PFSK-1 (cell line): ENCODE data around the gene MARS2.

Source experiments
- FOXP2 ChIP-seq: optimal IDR thresholded peaks from 2 replicates; pipeline ENCODE3; 2011; ENCODE audit warnings: borderline replicate concordance, control low read depth, inconsistent platforms; ENCODE audit not compliant: insufficient read depth; ENCODE audit errors: extremely low read length, extremely low read depth
- POLR2AphosphoS5 ChIP-seq: IDR thresholded peaks from 2 replicates; pipeline ENCODE4 v1.6.1; 2012; ENCODE audit warnings: low read depth, mild to moderate bottlenecking, control low read depth, low read length, moderate library complexity
- SIN3A ChIP-seq: IDR thresholded peaks from 2 replicates; pipeline ENCODE4 v1.6.1; 2012; ENCODE audit warnings: mild to moderate bottlenecking, low read length, moderate library complexity, borderline replicate concordance; ENCODE audit not compliant: insufficient read depth
- TAF1 ChIP-seq: IDR thresholded peaks from 2 replicates; pipeline ENCODE4 v1.6.1; 2012; ENCODE audit warnings: low read length, control low read depth, borderline replicate concordance; ENCODE audit not compliant: insufficient read depth
- TF ChIP-seq, protein P1 (sequence below), 2 experiments: IDR thresholded peaks; 2 replicates each; pipeline versions ENCODE4 v1.6.1 to v1.8.0; 2011 to 2012; ENCODE audit warnings: low read depth in 2 of 2, low read length in 2 of 2, control low read depth in 1 of 2, inconsistent platforms in 1 of 2, mild to moderate bottlenecking in 1 of 2, moderate library complexity in 1 of 2; ENCODE audit not compliant: insufficient read depth in 1 of 2

The MARS2 gene

DNA sequence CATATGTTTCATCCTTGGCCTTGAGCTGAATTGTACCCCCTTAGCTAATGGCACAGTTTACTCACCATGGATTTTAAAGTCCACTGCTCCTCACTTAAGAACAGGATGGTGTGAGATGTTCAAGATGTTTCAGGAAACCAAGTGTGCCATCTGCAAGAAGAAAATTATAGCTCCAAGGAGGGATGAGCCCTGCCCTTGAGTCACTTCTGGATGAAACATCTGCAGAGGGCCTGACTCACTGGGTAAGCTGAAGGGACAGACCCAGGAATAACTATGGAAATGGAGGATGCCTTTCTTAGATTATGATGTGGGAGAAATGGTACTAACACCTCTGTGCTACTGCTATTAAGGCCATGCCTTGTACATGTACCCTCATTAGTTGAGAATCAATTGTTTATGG lies 6.4 kb downstream of the MARS2 start:
- TF ChIP-seq POLR2AphosphoS5 (no peak), TAF1 (no peak), SIN3A (no peak), FOXP2 (no peak)
- TF ChIP-seq, protein P1, sequence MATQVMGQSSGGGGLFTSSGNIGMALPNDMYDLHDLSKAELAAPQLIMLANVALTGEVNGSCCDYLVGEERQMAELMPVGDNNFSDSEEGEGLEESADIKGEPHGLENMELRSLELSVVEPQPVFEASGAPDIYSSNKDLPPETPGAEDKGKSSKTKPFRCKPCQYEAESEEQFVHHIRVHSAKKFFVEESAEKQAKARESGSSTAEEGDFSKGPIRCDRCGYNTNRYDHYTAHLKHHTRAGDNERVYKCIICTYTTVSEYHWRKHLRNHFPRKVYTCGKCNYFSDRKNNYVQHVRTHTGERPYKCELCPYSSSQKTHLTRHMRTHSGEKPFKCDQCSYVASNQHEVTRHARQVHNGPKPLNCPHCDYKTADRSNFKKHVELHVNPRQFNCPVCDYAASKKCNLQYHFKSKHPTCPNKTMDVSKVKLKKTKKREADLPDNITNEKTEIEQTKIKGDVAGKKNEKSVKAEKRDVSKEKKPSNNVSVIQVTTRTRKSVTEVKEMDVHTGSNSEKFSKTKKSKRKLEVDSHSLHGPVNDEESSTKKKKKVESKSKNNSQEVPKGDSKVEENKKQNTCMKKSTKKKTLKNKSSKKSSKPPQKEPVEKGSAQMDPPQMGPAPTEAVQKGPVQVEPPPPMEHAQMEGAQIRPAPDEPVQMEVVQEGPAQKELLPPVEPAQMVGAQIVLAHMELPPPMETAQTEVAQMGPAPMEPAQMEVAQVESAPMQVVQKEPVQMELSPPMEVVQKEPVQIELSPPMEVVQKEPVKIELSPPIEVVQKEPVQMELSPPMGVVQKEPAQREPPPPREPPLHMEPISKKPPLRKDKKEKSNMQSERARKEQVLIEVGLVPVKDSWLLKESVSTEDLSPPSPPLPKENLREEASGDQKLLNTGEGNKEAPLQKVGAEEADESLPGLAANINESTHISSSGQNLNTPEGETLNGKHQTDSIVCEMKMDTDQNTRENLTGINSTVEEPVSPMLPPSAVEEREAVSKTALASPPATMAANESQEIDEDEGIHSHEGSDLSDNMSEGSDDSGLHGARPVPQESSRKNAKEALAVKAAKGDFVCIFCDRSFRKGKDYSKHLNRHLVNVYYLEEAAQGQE (IDR thresholded peaks at IDR 0.05; ENCODE audit: insufficient read depth in 1 of 2, low read depth in 2 of 2, low read length in 2 of 2) = no peak

DNA sequence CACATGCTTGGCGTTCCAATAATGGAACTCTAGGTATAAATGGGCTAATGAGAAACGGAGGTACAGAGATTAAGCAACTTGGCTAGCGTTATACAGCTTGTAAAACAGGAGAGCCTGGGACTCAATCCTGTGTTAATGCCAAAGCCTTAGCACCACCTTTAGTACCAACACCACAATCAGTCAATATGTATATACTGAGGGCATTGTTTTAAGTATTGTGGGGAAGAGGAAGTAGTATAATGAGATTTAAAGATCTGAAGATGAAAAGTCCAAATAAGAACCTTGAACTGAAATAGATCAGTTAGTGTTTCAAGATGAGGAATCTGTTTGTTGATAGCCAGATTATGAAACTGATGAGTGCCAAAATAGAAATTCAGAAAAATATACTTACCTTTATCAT lies 8.1 kb downstream of the MARS2 start:
- no peak for TF ChIP-seq POLR2AphosphoS5
- no peak for TF ChIP-seq TAF1
- TF ChIP-seq, protein P1 (IDR thresholded peaks at IDR 0.05; ENCODE audit: insufficient read depth in 1 of 2, low read depth in 2 of 2, low read length in 2 of 2) = no peak
- TF ChIP-seq FOXP2 = no peak
- TF ChIP-seq SIN3A = no peak

DNA sequence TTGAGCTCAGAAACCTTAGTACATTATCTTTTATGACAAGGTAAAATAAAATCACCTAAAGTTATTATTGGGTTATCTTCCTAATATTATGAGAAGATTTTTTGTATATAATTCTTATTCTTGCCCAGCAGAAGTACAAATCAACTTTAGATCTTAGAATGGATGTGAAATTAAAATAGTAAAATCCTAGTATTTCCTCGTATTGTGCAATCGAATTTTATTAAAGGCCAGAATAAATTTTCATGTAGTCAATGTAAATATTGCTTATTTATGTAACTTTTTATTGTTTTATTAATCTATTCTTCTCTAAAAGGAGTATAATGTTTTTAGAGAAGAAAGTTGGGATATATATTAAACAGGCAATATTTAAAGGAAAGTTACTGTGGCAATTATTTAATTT lies 12.7 kb downstream of the MARS2 start:
- no peak for TF ChIP-seq POLR2AphosphoS5
- no peak for TF ChIP-seq SIN3A
- TF ChIP-seq TAF1 = no peak

DNA sequence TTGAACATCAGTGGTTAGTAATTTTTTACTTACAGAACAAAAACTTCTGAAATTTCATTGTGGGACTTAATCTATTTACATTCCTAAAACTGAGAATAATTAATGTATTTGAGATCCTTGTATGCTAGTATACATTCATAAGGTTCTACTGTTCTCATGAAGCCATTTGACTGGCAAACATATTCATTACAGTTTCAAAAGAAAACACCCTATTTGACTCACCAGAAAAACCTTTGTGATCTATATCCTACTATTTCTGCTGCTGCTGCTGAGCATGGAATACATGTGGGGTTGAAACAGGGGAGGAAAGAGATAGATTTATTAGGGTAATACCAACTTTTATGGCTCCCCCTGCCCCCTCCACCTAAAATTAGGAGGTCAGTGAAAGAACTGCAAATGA lies 21.8 kb downstream of the MARS2 start:
- no peak for TF ChIP-seq SIN3A
- no peak for TF ChIP-seq POLR2AphosphoS5
- TF ChIP-seq, protein P1 (IDR thresholded peaks at IDR 0.05; ENCODE audit: insufficient read depth in 1 of 2, low read depth in 2 of 2, low read length in 2 of 2) = no peak
- TF ChIP-seq FOXP2 = no peak
- TF ChIP-seq TAF1 = no peak

DNA sequence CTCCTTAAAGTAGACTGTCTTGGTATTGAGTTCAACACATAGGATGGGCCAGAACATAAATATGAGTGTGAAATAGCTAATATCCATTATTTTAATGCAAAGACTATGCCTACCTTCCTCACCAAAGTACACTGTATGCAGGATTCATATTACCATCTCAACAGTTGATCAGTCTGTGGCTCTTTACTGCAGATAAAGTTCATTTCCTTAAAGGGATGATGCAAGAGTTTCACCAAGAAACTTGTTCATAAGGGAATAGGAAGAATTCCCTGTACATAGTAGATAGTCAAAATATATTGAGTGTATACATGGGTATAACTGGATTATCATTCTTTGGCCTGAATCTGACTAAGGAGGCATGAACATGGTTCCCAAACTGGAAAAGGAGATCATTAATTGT lies 35.0 kb downstream of the MARS2 start:
- TF ChIP-seq, protein P1 (IDR thresholded peaks at IDR 0.05; ENCODE audit: insufficient read depth in 1 of 2, low read depth in 2 of 2, low read length in 2 of 2) = no peak
- TF ChIP-seq SIN3A = no peak
- TF ChIP-seq FOXP2 = no peak
- no peak for TF ChIP-seq POLR2AphosphoS5
- TF ChIP-seq TAF1 = no peak
